ENCODE results near the gene TRAFD1. TPM values are rescaled to one million over a fixed set of nuclear protein-coding genes. Genes with fewer than 3 reads are reported as not detected.
A peak's percentile ranks its signal among the peaks of the same experiment; 100 is the strongest.

Gene TRAFD1
- total and polyA plus RNA-seq, 2 experiments from 2014 or later, result 17.4 to 30.4 TPM

DNA sequence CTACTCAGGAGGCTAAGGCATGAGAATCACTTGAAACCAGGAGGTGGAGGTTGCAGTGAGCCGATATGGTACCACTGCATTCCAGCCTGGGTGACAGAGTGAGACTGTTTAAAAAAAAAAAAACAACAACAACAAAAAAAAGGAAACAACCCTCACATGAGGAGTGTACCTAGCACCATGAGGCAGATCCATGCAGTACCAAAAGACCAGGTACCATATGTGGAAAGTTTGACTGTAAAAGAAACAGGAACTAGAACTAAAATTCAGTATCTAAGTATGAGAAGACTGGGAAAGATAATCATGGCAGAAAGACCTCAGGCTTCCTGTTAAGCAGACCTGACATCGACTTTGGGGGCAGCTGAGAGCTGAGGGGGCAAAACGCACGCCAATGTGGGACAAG, 55.1 kb downstream of the TRAFD1 start (continued):
- TF ChIP-seq ZNF462 (CRISPR knock-in tag; IDR thresholded peaks at IDR 0.05) (no peak), STAT1 (IDR thresholded peaks at IDR 0.05; ENCODE audit: unreplicated experiment) (no peak), REST (IDR thresholded peaks at IDR 0.05; ENCODE audit: unreplicated experiment) (no peak), ETS1 (IDR thresholded peaks at IDR 0.05) (no peak)

DNA sequence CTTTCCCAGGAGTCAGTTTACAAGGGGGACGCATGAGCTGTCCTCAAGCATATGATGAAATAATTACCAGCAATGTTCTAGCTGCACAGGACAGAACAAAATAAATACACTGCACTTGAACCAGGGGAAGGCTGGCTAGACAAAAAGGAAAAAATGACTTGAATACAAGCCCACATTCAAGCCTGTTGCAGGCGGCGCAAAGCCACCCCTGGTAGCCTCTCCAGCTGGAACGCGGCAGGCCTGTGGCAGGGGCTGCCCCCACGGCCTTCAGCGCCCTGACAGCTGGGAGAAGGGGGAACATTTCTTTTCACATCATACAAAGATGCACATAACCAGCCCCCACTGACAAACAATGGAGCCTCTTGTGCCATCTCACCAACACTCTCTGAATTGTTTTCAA, 57.1 kb downstream of the TRAFD1 start:
- H4K20me1 ChIP-seq (replicated peaks; ENCODE audit: insufficient read depth), result no peaks in the 10 kb centered on the region
- H3K4me2 ChIP-seq, result no peak overlapping the region
- H3K4me1 Mint-ChIP-seq, result peaks cover 19% of the 10 kb centered on the region
- H3K27ac ChIP-seq (ENCODE audit: low read depth), result peak overlapping the region; percentile 80; the same call in 1 of the 2 replicates
- DNase-seq (ENCODE audit: low spot score), result no peak
- peaks cover 22% of the 10 kb centered on the region; the same call in 2 of the 3 replicates for H3K36me3 Mint-ChIP-seq (ENCODE audit: low read depth)
- H3K27ac Mint-ChIP-seq, result no peak overlapping the region
- no peak for ATAC-seq
- no peaks in the 10 kb centered on the region for H3K27me3 ChIP-seq (ENCODE audit: insufficient read depth)
- no peak overlapping the region for H2AFZ ChIP-seq
- H3F3A ChIP-seq (replicated peaks; ENCODE audit: low read depth), result no peaks in the 10 kb centered on the region
- no peaks in the 10 kb centered on the region for H3K9me2 ChIP-seq (ENCODE audit: insufficient read depth)
- H3K27me3 Mint-ChIP-seq (ENCODE audit: insufficient read depth, low read depth, poor library complexity), result peaks cover 7% of the 10 kb centered on the region
- H3K4me3 Mint-ChIP-seq, result no peak overlapping the region
- no peaks in the 10 kb centered on the region for H3K9me3 Mint-ChIP-seq
- H3K4me1 ChIP-seq (ENCODE audit: insufficient read depth), result peaks cover 12% of the 10 kb centered on the region
- no peaks in the 10 kb centered on the region for H3K79me2 ChIP-seq (replicated peaks; ENCODE audit: insufficient read depth)
- H3K36me3 ChIP-seq (ENCODE audit: insufficient read depth), result no peaks in the 10 kb centered on the region; the same call in 1 of the 2 replicates
- no peak overlapping the region for H3K4me3 ChIP-seq
- TF ChIP-seq ZNF462 (CRISPR knock-in tag; IDR thresholded peaks at IDR 0.05), result no peak
